HL-60 (cell line): ENCODE measurements around the gene GALNT9.

Experiments used
- DNase-seq, 2 experiments: peaks; one replicate each; pipeline ENCODE4 v3.0.0-alpha.2; 2010 to 2020; ENCODE audit warnings: low read depth in 1 of 2, low spot score in 1 of 2
- H3K27ac ChIP-seq: fragments of 250-450 bp; sonication (Bioruptor Pico); replicated peaks from 2 replicates; pipeline ENCODE4 v1.5.1; 2020; ENCODE audit warnings: mild to moderate bottlenecking, moderate library complexity
- H3K27me3 ChIP-seq: fragments of 250-450 bp; sonication (Bioruptor Pico); 2 replicates; pipeline ENCODE4 v1.5.1; 2021; ENCODE audit warnings: mild to moderate bottlenecking, moderate library complexity; ENCODE audit not compliant: insufficient read depth, poor library complexity, severe bottlenecking
- H3K4me3 ChIP-seq: replicated peaks from 2 replicates; pipeline ENCODE4 v1.5.1; 2011; ENCODE audit warnings: mild to moderate bottlenecking, control low read depth, low read length; ENCODE audit not compliant: insufficient read depth
- GABPA ChIP-seq: IDR thresholded peaks from 2 replicates; pipeline ENCODE4 v1.6.1; 2012; ENCODE audit warnings: low read depth
- POLR2AphosphoS5 ChIP-seq: IDR thresholded peaks from 2 replicates; pipeline ENCODE4 v1.6.1; 2012; ENCODE audit warnings: low read depth
- SPI1 ChIP-seq: IDR thresholded peaks from 2 replicates; pipeline ENCODE4 v1.6.1; 2012; ENCODE audit warnings: low read depth, mild to moderate bottlenecking, borderline replicate concordance
- TF ChIP-seq, protein P1 (sequence below): IDR thresholded peaks from one replicate; pipeline ENCODE4 v1.5.1; 2011; ENCODE audit warnings: low read length, control low read depth, inconsistent platforms; ENCODE audit not compliant: insufficient read depth
- TF ChIP-seq, protein P2 (sequence below): IDR thresholded peaks from 2 replicates; pipeline ENCODE4 v1.6.1; 2012; ENCODE audit warnings: low read depth; ENCODE audit not compliant: insufficient replicate concordance

GALNT9 gene

DNA sequence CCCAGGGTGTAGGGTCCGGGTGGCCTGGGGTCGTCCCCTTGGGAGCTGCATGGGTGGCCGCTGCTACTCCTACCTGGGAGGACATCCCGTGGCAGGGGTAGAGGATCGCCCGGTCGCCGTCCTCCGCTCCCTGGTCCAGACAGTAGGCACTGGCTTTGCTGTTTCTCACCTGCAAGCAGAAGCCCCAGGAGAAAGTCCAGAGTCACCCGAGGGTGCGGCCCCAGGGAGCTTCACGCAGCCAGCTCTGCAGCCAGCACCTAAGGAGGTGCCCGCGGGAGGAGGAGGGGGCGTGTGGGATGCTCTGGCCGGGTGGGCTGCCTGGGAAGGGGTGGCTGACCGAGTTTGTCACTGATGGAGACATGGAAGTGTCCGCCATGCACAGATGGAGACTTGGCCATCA lies 130.3 kb downstream of the GALNT9 start:
- peaks cover 5% of the 10 kb centered on the region for H3K27me3 ChIP-seq
- TF ChIP-seq POLR2AphosphoS5 (no peak), GABPA (no peak), SPI1 (no peak)
- TF ChIP-seq, protein P1, sequence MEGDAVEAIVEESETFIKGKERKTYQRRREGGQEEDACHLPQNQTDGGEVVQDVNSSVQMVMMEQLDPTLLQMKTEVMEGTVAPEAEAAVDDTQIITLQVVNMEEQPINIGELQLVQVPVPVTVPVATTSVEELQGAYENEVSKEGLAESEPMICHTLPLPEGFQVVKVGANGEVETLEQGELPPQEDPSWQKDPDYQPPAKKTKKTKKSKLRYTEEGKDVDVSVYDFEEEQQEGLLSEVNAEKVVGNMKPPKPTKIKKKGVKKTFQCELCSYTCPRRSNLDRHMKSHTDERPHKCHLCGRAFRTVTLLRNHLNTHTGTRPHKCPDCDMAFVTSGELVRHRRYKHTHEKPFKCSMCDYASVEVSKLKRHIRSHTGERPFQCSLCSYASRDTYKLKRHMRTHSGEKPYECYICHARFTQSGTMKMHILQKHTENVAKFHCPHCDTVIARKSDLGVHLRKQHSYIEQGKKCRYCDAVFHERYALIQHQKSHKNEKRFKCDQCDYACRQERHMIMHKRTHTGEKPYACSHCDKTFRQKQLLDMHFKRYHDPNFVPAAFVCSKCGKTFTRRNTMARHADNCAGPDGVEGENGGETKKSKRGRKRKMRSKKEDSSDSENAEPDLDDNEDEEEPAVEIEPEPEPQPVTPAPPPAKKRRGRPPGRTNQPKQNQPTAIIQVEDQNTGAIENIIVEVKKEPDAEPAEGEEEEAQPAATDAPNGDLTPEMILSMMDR: no peak
- TF ChIP-seq, protein P2, sequence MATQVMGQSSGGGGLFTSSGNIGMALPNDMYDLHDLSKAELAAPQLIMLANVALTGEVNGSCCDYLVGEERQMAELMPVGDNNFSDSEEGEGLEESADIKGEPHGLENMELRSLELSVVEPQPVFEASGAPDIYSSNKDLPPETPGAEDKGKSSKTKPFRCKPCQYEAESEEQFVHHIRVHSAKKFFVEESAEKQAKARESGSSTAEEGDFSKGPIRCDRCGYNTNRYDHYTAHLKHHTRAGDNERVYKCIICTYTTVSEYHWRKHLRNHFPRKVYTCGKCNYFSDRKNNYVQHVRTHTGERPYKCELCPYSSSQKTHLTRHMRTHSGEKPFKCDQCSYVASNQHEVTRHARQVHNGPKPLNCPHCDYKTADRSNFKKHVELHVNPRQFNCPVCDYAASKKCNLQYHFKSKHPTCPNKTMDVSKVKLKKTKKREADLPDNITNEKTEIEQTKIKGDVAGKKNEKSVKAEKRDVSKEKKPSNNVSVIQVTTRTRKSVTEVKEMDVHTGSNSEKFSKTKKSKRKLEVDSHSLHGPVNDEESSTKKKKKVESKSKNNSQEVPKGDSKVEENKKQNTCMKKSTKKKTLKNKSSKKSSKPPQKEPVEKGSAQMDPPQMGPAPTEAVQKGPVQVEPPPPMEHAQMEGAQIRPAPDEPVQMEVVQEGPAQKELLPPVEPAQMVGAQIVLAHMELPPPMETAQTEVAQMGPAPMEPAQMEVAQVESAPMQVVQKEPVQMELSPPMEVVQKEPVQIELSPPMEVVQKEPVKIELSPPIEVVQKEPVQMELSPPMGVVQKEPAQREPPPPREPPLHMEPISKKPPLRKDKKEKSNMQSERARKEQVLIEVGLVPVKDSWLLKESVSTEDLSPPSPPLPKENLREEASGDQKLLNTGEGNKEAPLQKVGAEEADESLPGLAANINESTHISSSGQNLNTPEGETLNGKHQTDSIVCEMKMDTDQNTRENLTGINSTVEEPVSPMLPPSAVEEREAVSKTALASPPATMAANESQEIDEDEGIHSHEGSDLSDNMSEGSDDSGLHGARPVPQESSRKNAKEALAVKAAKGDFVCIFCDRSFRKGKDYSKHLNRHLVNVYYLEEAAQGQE: no peak
- DNase-seq: no peak
- no peak overlapping the region for H3K4me3 ChIP-seq
- H3K27ac ChIP-seq: no peak overlapping the region

DNA sequence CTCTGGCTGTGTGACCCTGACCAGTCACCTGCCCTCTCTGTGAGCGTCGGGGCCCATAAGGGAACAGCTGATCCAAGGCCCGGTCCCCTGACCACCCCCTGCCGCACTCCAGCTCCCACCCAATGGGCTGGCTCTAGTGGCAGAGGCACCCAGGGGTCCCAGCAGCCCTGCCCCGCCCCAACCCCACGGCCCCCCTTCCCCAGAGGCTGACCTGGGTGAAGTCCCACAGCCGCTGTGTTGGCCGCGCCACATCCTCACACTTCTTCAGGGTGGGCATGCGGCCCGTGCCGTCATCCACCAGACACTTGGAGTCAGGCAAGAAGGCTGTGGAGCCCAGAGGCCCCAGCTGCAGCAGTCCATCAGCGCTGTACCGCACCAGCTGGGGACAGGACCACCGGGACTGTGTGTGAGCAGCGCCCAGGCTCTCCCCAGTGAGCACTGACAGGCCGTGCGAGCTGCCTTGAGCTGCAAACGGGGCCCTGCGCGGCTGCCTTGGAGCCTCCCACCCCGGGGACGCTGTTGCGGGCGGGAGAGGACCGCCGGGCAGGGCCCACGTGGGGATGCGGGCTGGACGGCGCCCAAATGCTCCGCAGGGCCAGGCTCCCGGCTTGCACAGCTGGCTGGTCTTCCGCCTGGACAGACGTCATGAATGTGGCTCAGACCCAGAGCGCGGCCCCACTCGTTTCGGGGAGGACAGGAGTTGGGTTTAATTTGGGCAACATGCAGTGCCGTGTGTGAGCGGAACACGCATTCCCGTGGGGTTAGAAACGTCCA lies 131.6 kb downstream of the GALNT9 start:
- H3K27ac ChIP-seq: no peak overlapping the region
- no peaks in the 10 kb centered on the region for H3K27me3 ChIP-seq
- TF ChIP-seq, protein P2: no peak
- no peak for TF ChIP-seq SPI1
- no peak for TF ChIP-seq GABPA
- TF ChIP-seq, protein P1: no peak
- TF ChIP-seq POLR2AphosphoS5: no peak
- no peak overlapping the region for H3K4me3 ChIP-seq
- DNase-seq: no peak

DNA sequence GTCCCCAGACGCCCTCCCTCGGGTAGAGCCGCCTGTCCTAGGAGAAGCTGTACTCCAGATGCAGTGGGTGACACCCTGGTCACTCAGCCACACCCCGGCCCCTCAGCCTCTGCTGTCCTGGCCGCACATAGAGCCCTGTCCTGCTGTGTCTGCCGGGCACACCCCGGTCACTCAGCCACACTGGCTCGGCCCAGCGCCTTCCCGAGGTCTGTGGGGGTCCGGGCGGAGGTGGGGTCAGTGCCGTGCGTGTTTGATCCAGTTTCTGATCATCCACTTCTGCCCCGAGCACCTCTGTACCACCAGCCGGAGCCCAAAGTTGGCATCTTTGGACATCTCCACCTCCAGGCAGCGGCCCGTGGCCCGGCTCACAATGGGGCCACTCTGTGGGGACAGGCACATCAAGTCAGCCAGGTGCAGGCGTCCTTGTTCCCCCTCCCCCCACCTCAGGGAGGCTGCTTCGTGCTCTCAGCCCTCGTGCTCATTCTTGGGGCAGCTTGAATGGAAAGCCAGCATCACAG lies 132.5 kb downstream of the GALNT9 start:
- no peak overlapping the region for H3K4me3 ChIP-seq
- H3K27me3 ChIP-seq: no peaks in the 10 kb centered on the region
- H3K27ac ChIP-seq: no peak overlapping the region
- DNase-seq: no peak
- TF ChIP-seq GABPA (no peak), SPI1 (no peak), POLR2AphosphoS5 (no peak)
- TF ChIP-seq, protein P1: no peak
- TF ChIP-seq, protein P2: no peak
